ENCODE data around the gene AFG1L.

AFG1L gene

DNA sequence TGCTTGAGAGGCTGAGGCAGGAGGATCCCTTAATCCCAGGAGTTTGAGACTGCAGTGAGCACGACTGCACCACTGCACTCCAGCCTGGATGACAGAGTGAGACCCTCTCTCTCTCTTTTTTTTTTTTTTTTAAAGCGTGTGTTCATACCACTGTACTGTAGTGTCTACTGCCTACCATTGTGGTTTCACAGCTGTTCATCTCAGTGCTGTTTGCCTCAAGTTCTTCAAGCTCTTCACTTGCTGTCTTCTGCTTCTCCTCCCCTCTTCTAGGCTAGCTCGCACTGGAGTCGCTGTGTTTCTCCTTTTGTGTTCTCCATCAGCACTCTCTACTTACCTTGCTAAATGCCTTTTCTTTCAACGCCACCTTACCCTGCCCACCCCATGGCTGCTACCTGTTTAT, 273.2 kb downstream of the AFG1L start:
- no peak for TF ChIP-seq CTCF (IDR thresholded peaks at IDR 0.05; ENCODE audit: low read depth, low read length)

GRCh38 chr6:108568551-108569305, 273.9 kb downstream of the AFG1L start:
- no peak for TF ChIP-seq CTCF (IDR thresholded peaks at IDR 0.05; ENCODE audit: low read depth, low read length)
- H3K4me3 ChIP-seq (ENCODE audit: low read depth, low read length): no peak overlapping the region

More for the DNA sequence above, 273.2 kb downstream of the AFG1L start:
- no peak overlapping the region for H3K4me3 ChIP-seq (ENCODE audit: low read depth, low read length)

GRCh38 chr6:108570517-108570916, 275.7 kb downstream of the AFG1L start:
- TF ChIP-seq CTCF (IDR thresholded peaks at IDR 0.05; ENCODE audit: low read depth, low read length): no peak
- H3K4me3 ChIP-seq (ENCODE audit: low read depth, low read length): no peak overlapping the region

DNA sequence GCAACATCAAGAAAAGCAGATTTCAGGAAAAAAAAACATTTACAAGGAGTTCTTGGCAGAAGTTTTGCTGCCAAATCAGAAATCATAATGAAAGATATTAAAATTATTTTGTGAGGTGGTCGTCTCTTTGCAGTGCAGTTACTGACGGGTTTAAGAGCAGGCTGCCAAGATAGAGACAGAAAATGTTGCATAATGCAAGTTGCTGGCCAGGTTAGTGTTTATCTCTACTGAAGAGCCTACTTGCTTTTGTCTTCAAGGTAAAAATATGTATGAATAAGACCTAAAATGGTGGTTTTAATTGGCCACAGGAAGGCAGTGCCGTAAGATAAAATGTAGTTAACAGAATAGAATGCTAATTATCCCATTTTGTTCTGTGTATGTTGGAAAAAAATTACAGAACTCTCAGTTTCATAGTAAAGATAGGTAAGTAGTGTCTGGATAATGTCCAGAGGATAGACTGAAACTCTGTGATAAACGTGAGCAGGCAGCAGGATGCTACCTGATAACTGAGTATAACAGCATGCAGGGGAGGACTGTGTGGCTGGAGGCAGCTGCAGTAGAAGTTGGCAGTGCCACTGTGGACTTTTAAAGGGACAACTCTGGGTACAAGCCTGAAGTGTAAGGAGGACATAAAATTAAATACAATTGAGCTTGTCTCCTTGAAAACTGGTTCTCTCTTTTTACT, 279.7 kb downstream of the AFG1L start:
- H3K4me3 ChIP-seq (ENCODE audit: low read depth, low read length): no peak overlapping the region
- no peak for TF ChIP-seq CTCF (IDR thresholded peaks at IDR 0.05; ENCODE audit: low read depth, low read length)

Data from WI38 (cell line).